ENCODE measurements around the gene EXOC4. TPM values are rescaled to one million over a fixed set of nuclear protein-coding genes. Genes with fewer than 3 reads are reported as not detected.

EXOC4 gene
- total RNA-seq, 1 experiment from 2014 or later: 75.8 TPM

GRCh38 chr7:133690740-133691139, 437.9 kb downstream of the EXOC4 start:
- no peak for TF ChIP-seq CTCF (conservative IDR thresholded peaks at IDR 0.05)
- no peak overlapping the region for H2BK120ac ChIP-seq (ENCODE audit: low read depth, low read length, poor library complexity, severe bottlenecking)
- no peaks in the 10 kb centered on the region for H3K4me1 ChIP-seq (ENCODE audit: insufficient read depth, low read length)
- H2BK15ac ChIP-seq (ENCODE audit: low read depth, low read length): no peak overlapping the region
- H2BK5ac ChIP-seq (ENCODE audit: insufficient read length, low read length): no peak overlapping the region
- H2BK20ac ChIP-seq (ENCODE audit: low read depth, low read length, poor library complexity, severe bottlenecking): no peak overlapping the region
- H3K56ac ChIP-seq (ENCODE audit: insufficient read length, low read depth, low read length): no peak overlapping the region
- no peak overlapping the region for H2BK12ac ChIP-seq (ENCODE audit: insufficient read length, low read depth, low read length)
- H3K9me3 Mint-ChIP-seq: no peaks in the 10 kb centered on the region
- no CpG with 5 or more reads among the region's 4 CpGs for WGBS (ENCODE audit: extremely low coverage, insufficient read length, low lambda C conversion rate)
- no peak overlapping the region for H3K14ac ChIP-seq (ENCODE audit: insufficient read depth, low read length)
- no peak overlapping the region for H3K27ac ChIP-seq (ENCODE audit: insufficient read length, low read depth, low read length)
- no peak for DNase-seq
- H3K23me2 ChIP-seq (ENCODE audit: insufficient read length, low read depth, low read length, poor library complexity, severe bottlenecking): no peaks in the 10 kb centered on the region
- no peak overlapping the region for H3T11ph ChIP-seq (ENCODE audit: low read length)
- H3K36me3 Mint-ChIP-seq (ENCODE audit: insufficient read depth in 1 of 3, low read depth in 3 of 3): peaks cover 0 to 2% (median 0%) of the 10 kb centered on the region in 3 experiments; a peak in 1 of 7 replicates
- no peak overlapping the region for H3K18ac ChIP-seq (ENCODE audit: insufficient read length, low read depth, low read length)
- no peak overlapping the region for H4K5ac ChIP-seq (ENCODE audit: insufficient read length, low read depth, low read length)
- no peak overlapping the region for H2AK5ac ChIP-seq (ENCODE audit: insufficient read length, low read length)
- H3K4me3 Mint-ChIP-seq: no peak overlapping the region
- H3K23ac ChIP-seq (ENCODE audit: insufficient read length, low read depth, low read length): no peak overlapping the region
- no peaks in the 10 kb centered on the region for H3K9me3 ChIP-seq (ENCODE audit: control insufficient read depth, low read depth, low read length)
- no peaks in the 10 kb centered on the region for H3K27me3 Mint-ChIP-seq (ENCODE audit: low read depth)
- H2AFZ ChIP-seq (ENCODE audit: low read length): no peak overlapping the region
- no peak overlapping the region for H4K91ac ChIP-seq (ENCODE audit: insufficient read length, low read depth, low read length)
- no peak overlapping the region for H4K8ac ChIP-seq (replicated peaks; ENCODE audit: insufficient read length, low read depth, low read length)
- peaks cover 17 to 22% of the 10 kb centered on the region in 2 experiments for H3K4me1 Mint-ChIP-seq
- H3K79me1 ChIP-seq (ENCODE audit: insufficient read depth, low read depth, low read length, poor library complexity, severe bottlenecking): no peaks in the 10 kb centered on the region
- no peak overlapping the region for H3K4ac ChIP-seq (ENCODE audit: low read depth, low read length)
- no peaks in the 10 kb centered on the region for H4K20me1 ChIP-seq (ENCODE audit: control insufficient read depth, insufficient read depth, insufficient read length)
- no peak overlapping the region for H3K27ac Mint-ChIP-seq
- no peaks in the 10 kb centered on the region for H3K79me2 ChIP-seq (ENCODE audit: insufficient read depth, low read length)
- no peaks in the 10 kb centered on the region for H3K27me3 ChIP-seq (ENCODE audit: insufficient read depth, low read length)
- no peak overlapping the region for H3K4me2 ChIP-seq (ENCODE audit: insufficient read depth, insufficient read length, low read length)
- H3K9ac ChIP-seq (ENCODE audit: extremely low read depth, insufficient read length, low read length): no peak overlapping the region
